Subcutaneous abdominal adipose tissue (tissue), 5 donors: ENCODE results near the gene RALGPS1.

Source experiments
- H3K27ac ChIP-seq: one replicate; pipeline ENCODE4 v1.7.0; 2013; ENCODE audit warnings: low read depth, mild to moderate bottlenecking, inconsistent platforms, low read length, moderate library complexity
- H3K27me3 ChIP-seq, 5 donors: one replicate each; pipeline ENCODE4 v1.7.0; 2013; ENCODE audit warnings: low read length in 5 of 5, inconsistent platforms in 1 of 5; ENCODE audit not compliant: control insufficient read depth in 5 of 5, insufficient read depth in 4 of 5
- H3K36me3 ChIP-seq, 5 donors: one replicate each; pipeline ENCODE4 v1.7.0; 2013; ENCODE audit warnings: low read length in 5 of 5; ENCODE audit not compliant: control insufficient read depth in 5 of 5, insufficient read depth in 5 of 5
- H3K4me1 ChIP-seq, 5 donors: one replicate each; pipeline ENCODE4 v1.7.0; 2013; ENCODE audit warnings: low read length in 5 of 5, mild to moderate bottlenecking in 3 of 5, moderate library complexity in 1 of 5; ENCODE audit not compliant: control insufficient read depth in 5 of 5, insufficient read depth in 5 of 5
- H3K4me3 ChIP-seq, 5 donors: one replicate each; pipeline ENCODE4 v1.7.0; 2013; ENCODE audit warnings: low read length in 5 of 5, low read depth in 1 of 5
- H3K9ac ChIP-seq, 5 donors: one replicate each; pipeline ENCODE4 v1.7.0; 2013; ENCODE audit warnings: low read length in 5 of 5, mild to moderate bottlenecking in 4 of 5, moderate library complexity in 3 of 5
- H3K9me3 ChIP-seq, 5 donors: one replicate each; pipeline ENCODE4 v1.7.0; 2013; ENCODE audit warnings: low read length in 5 of 5; ENCODE audit not compliant: control insufficient read depth in 5 of 5
- donor health status: healthy.
- donor health status: healthy.
- donor health status: healthy.
- donor health status: healthy.
- donor health status: healthy.

Gene RALGPS1

GRCh38 chr9:127262602-127263001 lies 348.0 kb downstream of the RALGPS1 start:
- no peak overlapping the region for H3K9ac ChIP-seq
- H3K27ac ChIP-seq = no peak overlapping the region
- H3K36me3 ChIP-seq = no peaks in the 10 kb centered on the region
- H3K27me3 ChIP-seq = no peaks in the 10 kb centered on the region
- peaks cover 0 to 7% (median 4%) of the 10 kb centered on the region in 5 donors for H3K4me1 ChIP-seq
- no peak overlapping the region for H3K4me3 ChIP-seq
- H3K9me3 ChIP-seq = no peaks in the 10 kb centered on the region

GRCh38 chr9:127263237-127263636 lies 348.7 kb downstream of the RALGPS1 start:
- Histone ChIP-seq H3K36me3 (no peaks in the 10 kb centered on the region), H3K4me1 (peaks cover 0 to 7% (median 7%) of the 10 kb centered on the region in 5 donors), H3K9me3 (no peaks in the 10 kb centered on the region), H3K9ac (no peak overlapping the region), H3K4me3 (no peak overlapping the region), H3K27ac (no peak overlapping the region), H3K27me3 (no peaks in the 10 kb centered on the region)

GRCh38 chr9:127263664-127264063 lies 349.1 kb downstream of the RALGPS1 start:
- Histone ChIP-seq H3K27me3 (no peaks in the 10 kb centered on the region), H3K36me3 (no peaks in the 10 kb centered on the region), H3K4me3 (no peak overlapping the region), H3K4me1 (peaks cover 0 to 7% (median 7%) of the 10 kb centered on the region in 5 donors), H3K9me3 (no peaks in the 10 kb centered on the region), H3K27ac (no peak overlapping the region), H3K9ac (no peak overlapping the region)

GRCh38 chr9:127264462-127265219 lies 350.1 kb downstream of the RALGPS1 start, which contains the start of gene GARNL3:
Gene GARNL3, plus strand, starts transcription at chr9:127264774. Its CDS starts 104 bp downstream, at chr9:127264878.
- Histone ChIP-seq H3K27me3 (no peaks in the 10 kb centered on the region), H3K9me3 (no peaks in the 10 kb centered on the region), H3K27ac (no peak within 1 kb of the TSS), H3K4me1 (peaks cover 0 to 7% (median 7%) of the 10 kb centered on the region in 5 donors), H3K4me3 (peak within 1 kb of the TSS in 1 of 5 donors; percentile 1), H3K36me3 (no peaks in the 10 kb centered on the region), H3K9ac (no peak within 1 kb of the TSS)

- Histone ChIP-seq H3K36me3 (no peaks in the 10 kb centered on the region), H3K9me3 (no peaks in the 10 kb centered on the region), H3K4me3 (no peak overlapping the region), H3K9ac (no peak overlapping the region), H3K4me1 (peaks cover 0 to 4% (median 0%) of the 10 kb centered on the region in 5 donors), H3K27me3 (no peaks in the 10 kb centered on the region), H3K27ac (no peak overlapping the region)
These were observed 353.4 kb downstream of the RALGPS1 start for GRCh38 chr9:127267793-127268525.

GRCh38 chr9:127269449-127269848 lies 354.9 kb downstream of the RALGPS1 start:
- peaks cover 0 to 3% (median 0%) of the 10 kb centered on the region in 5 donors for H3K4me1 ChIP-seq
- no peak overlapping the region for H3K27ac ChIP-seq
- no peaks in the 10 kb centered on the region for H3K9me3 ChIP-seq
- no peak overlapping the region for H3K9ac ChIP-seq
- no peak overlapping the region for H3K4me3 ChIP-seq
- H3K27me3 ChIP-seq = no peaks in the 10 kb centered on the region
- H3K36me3 ChIP-seq = no peaks in the 10 kb centered on the region
